ENCODE results near the gene RC3H1.

RC3H1 gene

DNA sequence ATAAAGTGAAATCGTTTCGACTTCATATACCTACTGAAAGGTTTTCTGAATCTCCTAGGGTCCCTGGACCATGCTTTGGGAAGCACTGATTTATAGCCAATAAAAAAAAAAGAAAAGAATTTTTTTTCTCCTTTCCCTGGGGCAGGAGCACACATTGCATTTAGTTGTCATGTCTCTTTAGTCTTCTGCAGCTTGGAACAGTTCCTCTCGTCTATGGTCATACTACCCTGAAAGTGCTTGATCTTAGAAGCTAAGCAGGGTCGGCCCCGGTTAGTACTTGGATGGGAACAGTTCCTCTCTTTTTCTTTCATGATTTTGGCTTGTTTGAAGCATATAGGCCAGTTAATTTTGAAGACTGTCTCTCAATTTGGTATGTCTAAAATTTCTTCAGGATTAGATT is 101.3 kb downstream of the RC3H1 start:
- H3K36me3 ChIP-seq (ENCODE audit: control insufficient read depth in 1 of 2, insufficient read depth in 2 of 2, low read length in 2 of 2) = no peaks in the 10 kb centered on the region
- no peak overlapping the region for H4K12ac ChIP-seq (ENCODE audit: low read depth, low read length)
- no peaks in the 10 kb centered on the region for H3K79me2 ChIP-seq (ENCODE audit: control insufficient read depth, insufficient read depth, low read length, poor library complexity)
- H3K27me3 ChIP-seq (ENCODE audit: insufficient read depth, low read length) = no peaks in the 10 kb centered on the region
- no peak overlapping the region for H3K23ac ChIP-seq (ENCODE audit: low read length)
- no peak overlapping the region for H2BK12ac ChIP-seq (ENCODE audit: low read length)
- no peak overlapping the region for H4K91ac ChIP-seq (ENCODE audit: low read depth, low read length)
- H2AK5ac ChIP-seq (ENCODE audit: low read length) = no peak overlapping the region
- H3K9me3 ChIP-seq (ENCODE audit: insufficient read depth, low read depth, low read length) = no peaks in the 10 kb centered on the region
- no peaks in the 10 kb centered on the region for H3K4me1 ChIP-seq (ENCODE audit: control insufficient read depth in 1 of 2, insufficient read depth in 2 of 2, low read length in 2 of 2)
- no peak overlapping the region for H3K14ac ChIP-seq (ENCODE audit: low read length)
- no peak overlapping the region for H3K27ac ChIP-seq (ENCODE audit: low read depth, low read length)
- H4K8ac ChIP-seq (ENCODE audit: low read depth, low read length) = no peak overlapping the region
- H3K18ac ChIP-seq (ENCODE audit: low read length) = no peak overlapping the region
- H3K9ac ChIP-seq (ENCODE audit: low read length) = no peak overlapping the region
- H2BK120ac ChIP-seq (ENCODE audit: insufficient read depth, low read length, poor library complexity) = no peak overlapping the region
- no CpG with 5 or more reads among the region's 5 CpGs for WGBS (ENCODE audit: extremely low coverage, insufficient coverage, insufficient read length)
- no peak overlapping the region for H3K4me2 ChIP-seq (ENCODE audit: low read length)
- no peak overlapping the region for H3K4me3 ChIP-seq (ENCODE audit: low read depth, low read length)
- H2BK5ac ChIP-seq (ENCODE audit: low read depth, low read length, poor library complexity) = no peak overlapping the region
- no peak for DNase-seq
- H3K79me1 ChIP-seq (ENCODE audit: low read length) = no peaks in the 10 kb centered on the region
- H2AFZ ChIP-seq (ENCODE audit: insufficient read depth, low read length, poor library complexity) = no peak overlapping the region
- H3K4ac ChIP-seq (ENCODE audit: low read depth, low read length) = no peak overlapping the region

DNA sequence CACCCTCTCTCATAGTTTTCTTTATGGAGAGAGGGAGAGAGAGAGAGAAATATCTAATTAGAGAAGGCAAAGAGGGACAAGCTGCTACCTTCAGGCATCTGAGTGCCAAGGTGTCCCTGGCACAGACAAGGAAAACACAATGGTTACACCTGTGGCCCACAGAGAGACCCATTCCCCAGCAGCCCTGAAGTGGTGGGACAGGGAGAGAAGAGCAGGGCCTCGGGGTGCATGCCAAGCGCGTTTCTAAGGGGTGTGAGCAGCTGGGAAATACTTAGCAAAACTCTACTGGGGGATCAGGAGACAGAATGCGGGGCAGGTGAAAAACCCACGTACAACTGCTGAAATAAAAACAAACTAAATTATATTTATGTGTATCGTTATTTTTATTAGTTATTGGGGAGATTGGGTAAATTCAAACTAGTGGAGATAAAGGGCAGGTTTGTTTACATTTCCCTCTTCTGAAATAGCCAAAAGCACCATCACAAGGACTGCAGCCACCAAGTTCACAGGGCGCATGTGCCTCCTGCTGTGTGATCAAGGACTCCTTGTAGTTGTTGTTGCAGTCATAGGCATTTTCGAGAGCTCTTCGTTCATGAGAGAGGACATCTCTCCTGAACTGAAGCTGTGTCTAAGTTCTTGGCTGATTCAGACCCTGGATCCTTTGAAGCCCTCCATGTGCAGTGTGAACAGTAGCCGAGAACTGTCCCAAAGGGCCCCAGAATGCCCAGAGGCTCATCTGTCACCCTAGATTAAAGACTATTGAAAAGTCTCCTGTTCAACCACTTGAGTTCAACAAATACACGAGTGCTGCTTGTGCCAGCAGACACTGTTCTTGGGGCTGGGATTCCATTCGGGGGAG is 104.3 kb downstream of the RC3H1 start:
- no peaks in the 10 kb centered on the region for H3K4me1 ChIP-seq (ENCODE audit: control insufficient read depth in 1 of 2, insufficient read depth in 2 of 2, low read length in 2 of 2)
- H2AK5ac ChIP-seq (ENCODE audit: low read length) = no peak overlapping the region
- no peak overlapping the region for H2BK120ac ChIP-seq (ENCODE audit: insufficient read depth, low read length, poor library complexity)
- no peak overlapping the region for H2AFZ ChIP-seq (ENCODE audit: insufficient read depth, low read length, poor library complexity)
- H4K12ac ChIP-seq (ENCODE audit: low read depth, low read length) = no peak overlapping the region
- WGBS (ENCODE audit: extremely low coverage, insufficient coverage, insufficient read length) = 100% methylated on average over 1 of the region's 12 CpGs
- no peaks in the 10 kb centered on the region for H3K79me1 ChIP-seq (ENCODE audit: low read length)
- H3K4me3 ChIP-seq (ENCODE audit: low read depth, low read length) = no peak overlapping the region
- H4K8ac ChIP-seq (ENCODE audit: low read depth, low read length) = no peak overlapping the region
- no peaks in the 10 kb centered on the region for H3K36me3 ChIP-seq (ENCODE audit: control insufficient read depth in 1 of 2, insufficient read depth in 2 of 2, low read length in 2 of 2)
- no peaks in the 10 kb centered on the region for H3K79me2 ChIP-seq (ENCODE audit: control insufficient read depth, insufficient read depth, low read length, poor library complexity)
- DNase-seq = peak; percentile 18 to 50
- H3K4me2 ChIP-seq (ENCODE audit: low read length) = no peak overlapping the region
- no peak overlapping the region for H3K9ac ChIP-seq (ENCODE audit: low read length)
- no peak overlapping the region for H3K14ac ChIP-seq (ENCODE audit: low read length)
- H2BK12ac ChIP-seq (ENCODE audit: low read length) = no peak overlapping the region
- H3K18ac ChIP-seq (ENCODE audit: low read length) = no peak overlapping the region
- H3K27me3 ChIP-seq (ENCODE audit: insufficient read depth, low read length) = no peaks in the 10 kb centered on the region
- no peaks in the 10 kb centered on the region for H3K9me3 ChIP-seq (ENCODE audit: insufficient read depth, low read depth, low read length)
- H3K4ac ChIP-seq (ENCODE audit: low read depth, low read length) = no peak overlapping the region
- H2BK5ac ChIP-seq (ENCODE audit: low read depth, low read length, poor library complexity) = no peak overlapping the region
- H3K27ac ChIP-seq (ENCODE audit: low read depth, low read length) = no peak overlapping the region
- H3K23ac ChIP-seq (ENCODE audit: low read length) = no peak overlapping the region
- H4K91ac ChIP-seq (ENCODE audit: low read depth, low read length) = no peak overlapping the region

DNA sequence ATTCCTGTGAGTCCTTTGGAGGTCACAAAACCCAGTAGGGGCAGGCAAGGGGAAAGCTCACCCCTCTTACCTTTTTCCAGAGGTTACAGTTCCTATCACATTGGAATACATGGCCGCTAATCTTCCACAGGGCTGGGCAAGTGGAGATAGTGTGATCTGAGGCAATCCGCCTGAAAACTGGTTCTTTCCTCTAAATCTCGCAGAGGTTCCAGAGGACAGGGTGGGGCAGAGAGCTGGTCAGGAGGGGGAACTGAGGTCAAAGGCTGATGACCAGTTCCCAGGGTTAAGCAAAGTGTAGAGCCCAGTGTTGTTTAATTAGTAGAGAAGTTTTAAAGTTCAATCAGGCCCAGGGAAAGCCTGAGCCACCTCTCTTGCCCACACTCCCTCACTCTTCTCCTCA is 105.0 kb downstream of the RC3H1 start, which contains the start of gene SERPINC1:
TSS of gene SERPINC1 (minus strand) at position 179 of the 400 bp plus-strand sequence. CDS start at position 111, 68 bp downstream.
- H4K12ac ChIP-seq (ENCODE audit: low read depth, low read length) = no peak within 1 kb of the TSS
- no peaks in the 10 kb centered on the region for H3K36me3 ChIP-seq (ENCODE audit: control insufficient read depth in 1 of 2, insufficient read depth in 2 of 2, low read length in 2 of 2)
- H3K4me3 ChIP-seq (ENCODE audit: low read depth, low read length) = no peak within 1 kb of the TSS
- H2AFZ ChIP-seq (ENCODE audit: insufficient read depth, low read length, poor library complexity) = no peak within 1 kb of the TSS
- no peak within 1 kb of the TSS for H4K91ac ChIP-seq (ENCODE audit: low read depth, low read length)
- H3K4me1 ChIP-seq (ENCODE audit: control insufficient read depth in 1 of 2, insufficient read depth in 2 of 2, low read length in 2 of 2) = no peaks in the 10 kb centered on the region
- H3K4ac ChIP-seq (ENCODE audit: low read depth, low read length) = no peak within 1 kb of the TSS
- H2BK12ac ChIP-seq (ENCODE audit: low read length) = no peak within 1 kb of the TSS
- H3K14ac ChIP-seq (ENCODE audit: low read length) = no peak within 1 kb of the TSS
- H3K27me3 ChIP-seq (ENCODE audit: insufficient read depth, low read length) = no peaks in the 10 kb centered on the region
- no peak within 1 kb of the TSS for H2AK5ac ChIP-seq (ENCODE audit: low read length)
- H3K9me3 ChIP-seq (ENCODE audit: insufficient read depth, low read depth, low read length) = no peaks in the 10 kb centered on the region
- H2BK5ac ChIP-seq (ENCODE audit: low read depth, low read length, poor library complexity) = no peak within 1 kb of the TSS
- no peak within 1 kb of the TSS for H3K9ac ChIP-seq (ENCODE audit: low read length)
- no peak for DNase-seq
- H3K79me2 ChIP-seq (ENCODE audit: control insufficient read depth, insufficient read depth, low read length, poor library complexity) = no peaks in the 10 kb centered on the region
- no peak within 1 kb of the TSS for H3K18ac ChIP-seq (ENCODE audit: low read length)
- no peak within 1 kb of the TSS for H3K27ac ChIP-seq (ENCODE audit: low read depth, low read length)
- H3K4me2 ChIP-seq (ENCODE audit: low read length) = no peak within 1 kb of the TSS
- H3K79me1 ChIP-seq (ENCODE audit: low read length) = no peaks in the 10 kb centered on the region
- no CpG with 5 or more reads among the region's 3 CpGs for WGBS (ENCODE audit: extremely low coverage, insufficient coverage, insufficient read length)
- H4K8ac ChIP-seq (ENCODE audit: low read depth, low read length) = no peak within 1 kb of the TSS
- no peak within 1 kb of the TSS for H2BK120ac ChIP-seq (ENCODE audit: insufficient read depth, low read length, poor library complexity)
- H3K23ac ChIP-seq (ENCODE audit: low read length) = no peak within 1 kb of the TSS

DNA sequence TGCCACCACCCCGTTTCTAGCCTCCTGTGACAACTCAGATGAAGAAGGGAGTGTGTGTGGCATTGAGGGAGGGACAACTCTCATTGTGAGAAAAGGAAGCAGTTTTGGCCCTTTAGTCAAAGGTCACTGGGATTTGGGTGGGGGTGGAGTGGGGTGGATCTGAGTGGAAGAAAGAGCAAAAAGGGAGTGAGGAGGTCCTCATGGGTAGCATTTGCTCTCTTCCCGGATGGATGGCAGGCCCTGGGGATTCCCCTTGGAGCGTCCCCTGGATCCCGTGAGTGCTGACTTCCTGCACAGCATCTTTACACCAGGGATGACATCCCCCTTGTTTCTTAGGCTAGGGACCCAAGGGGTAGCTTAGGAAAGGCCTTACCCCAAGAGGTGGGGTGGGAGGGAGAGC is 105.5 kb downstream of the RC3H1 start:
- WGBS (ENCODE audit: extremely low coverage, insufficient coverage, insufficient read length) = no CpG with 5 or more reads among the region's 4 CpGs

More for the DNA sequence above, 105.5 kb downstream of the RC3H1 start:
- Histone ChIP-seq H3K14ac (ENCODE audit: low read length) (no peak overlapping the region), H2AFZ (ENCODE audit: insufficient read depth, low read length, poor library complexity) (no peak overlapping the region), H3K4me3 (ENCODE audit: low read depth, low read length) (no peak overlapping the region), H3K36me3 (ENCODE audit: control insufficient read depth in 1 of 2, insufficient read depth in 2 of 2, low read length in 2 of 2) (no peaks in the 10 kb centered on the region), H3K18ac (ENCODE audit: low read length) (no peak overlapping the region), H3K27ac (ENCODE audit: low read depth, low read length) (no peak overlapping the region), H2BK5ac (ENCODE audit: low read depth, low read length, poor library complexity) (no peak overlapping the region), H2BK120ac (ENCODE audit: insufficient read depth, low read length, poor library complexity) (no peak overlapping the region), H3K79me2 (ENCODE audit: control insufficient read depth, insufficient read depth, low read length, poor library complexity) (no peaks in the 10 kb centered on the region), H3K9me3 (ENCODE audit: insufficient read depth, low read depth, low read length) (no peaks in the 10 kb centered on the region), H2BK12ac (ENCODE audit: low read length) (no peak overlapping the region), H3K9ac (ENCODE audit: low read length) (no peak overlapping the region), H3K4me1 (ENCODE audit: control insufficient read depth in 1 of 2, insufficient read depth in 2 of 2, low read length in 2 of 2) (no peaks in the 10 kb centered on the region), H4K91ac (ENCODE audit: low read depth, low read length) (no peak overlapping the region), H3K4me2 (ENCODE audit: low read length) (no peak overlapping the region), H4K12ac (ENCODE audit: low read depth, low read length) (no peak overlapping the region), H3K79me1 (ENCODE audit: low read length) (no peaks in the 10 kb centered on the region), H3K23ac (ENCODE audit: low read length) (no peak overlapping the region), H2AK5ac (ENCODE audit: low read length) (no peak overlapping the region), H3K4ac (ENCODE audit: low read depth, low read length) (no peak overlapping the region), H3K27me3 (ENCODE audit: insufficient read depth, low read length) (no peaks in the 10 kb centered on the region), H4K8ac (ENCODE audit: low read depth, low read length) (no peak overlapping the region)
- no peak for DNase-seq
